ENCODE measurements around the gene RALGAPB.

DNA sequence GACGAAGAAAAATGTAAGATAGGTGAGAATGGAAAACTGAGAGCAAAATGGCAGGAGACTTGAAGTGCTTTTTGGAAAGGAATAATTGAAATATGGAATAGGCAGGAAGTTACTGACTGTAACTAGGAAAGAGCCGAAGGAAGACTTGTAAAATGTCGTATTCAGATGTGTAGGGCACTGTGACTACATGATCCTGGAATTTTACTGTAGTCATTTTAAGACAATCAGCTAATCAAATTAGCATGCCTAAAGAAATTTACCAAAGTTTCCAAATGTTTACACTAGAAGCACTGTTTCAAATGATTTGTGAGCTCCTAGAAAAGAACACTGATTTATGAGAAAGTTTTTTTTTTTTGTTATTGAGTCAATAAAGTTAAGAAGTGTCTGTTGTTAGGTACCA lies 87.1 kb downstream of the RALGAPB start:
- TF ChIP-seq GATA3 (IDR thresholded peaks at IDR 0.05; ENCODE audit: low read depth, low read length) (no peak), GATA2 (IDR thresholded peaks at IDR 0.05; ENCODE audit: low read depth, low read length) (no peak)
